Thyroid gland (tissue), 4 donors: ENCODE data around the gene HMGN2. TPM values are rescaled to one million over a fixed set of nuclear protein-coding genes. Genes with fewer than 3 reads are reported as not detected.
A peak's percentile ranks its signal among the peaks of the same experiment; 100 is the strongest.

Source experiments
- DNase-seq, 2 donors: peaks; one replicate each; pipeline ENCODE4 v3.0.0-alpha.2; 2019
- H3K27ac ChIP-seq, 3 donors: fragments of 200-600 bp; sonication (generic); 1 replicate in 2 of 3; 2 replicates in 1 of 3; pipeline ENCODE4 v1.5.1; 2016 to 2019; ENCODE audit warnings: mild to moderate bottlenecking in 1 of 3, moderate library complexity in 1 of 3
- H3K27me3 ChIP-seq: fragments of 200-600 bp; sonication (generic); one replicate; pipeline ENCODE4 v1.5.1; 2019
- H3K36me3 ChIP-seq, 2 donors: fragments of 200-600 bp; sonication (generic); one replicate each; pipeline ENCODE4 v1.5.1; 2016 to 2019
- H3K4me1 ChIP-seq, 2 donors: fragments of 200-600 bp; sonication (generic); one replicate each; pipeline ENCODE4 v1.5.1; 2017 to 2019
- H3K4me3 ChIP-seq, 3 donors: fragments of 200-600 bp; sonication (generic); replicated peaks in 1 of 3; 1 replicate in 2 of 3; 2 replicates in 1 of 3; pipeline ENCODE4 v1.5.1; 2016; ENCODE audit warnings: mild to moderate bottlenecking in 1 of 3
- H3K9me3 ChIP-seq: fragments of 200-600 bp; sonication (generic); one replicate; pipeline ENCODE4 v1.5.1; 2017
- CTCF ChIP-seq, 6 experiments: fragments of 200-600 bp in 3 of 6; fragments of 450-650 bp in 3 of 6; sonication (generic) in 3 of 6; IDR thresholded peaks; one replicate each; pipeline ENCODE4 v1.5.1; 2016 to 2019; ENCODE audit warnings: antibody characterized with exemption in 6 of 6, mild to moderate bottlenecking in 2 of 6, inconsistent platforms in 1 of 6, moderate library complexity in 1 of 6
- POLR2A ChIP-seq, 2 donors: fragments of 450-650 bp; IDR thresholded peaks; one replicate each; pipeline ENCODE4 v1.6.1; 2017; ENCODE audit warnings: antibody characterized with exemption in 2 of 2, mild to moderate bottlenecking in 2 of 2, moderate library complexity in 1 of 2
- WGBS, 2 donors: methylation state at CpG; one replicate each; pipeline ENCODE4 v1.1.5; 2017; 5-methylcytosine and 5-hydroxymethylcytosine counted together
- intact Hi-C: fragments of 100-400 bp; cut with DNase I; formaldehyde crosslinking; loops from one replicate; pipeline ENCODE4 v1.15.1; 2023
- total RNA-seq, 4 donors: library from RNA; depleted of rRNA; stranded (reverse); fragments of >200 nt; gene quantifications; one replicate each; pipeline ENCODE4 v1.2.3, GENCODE V29; 2016

Gene HMGN2
- total RNA-seq, 4 donors from 2014 or later, result 277 to 411 (median 319) TPM

GRCh38 chr1:26470878-26471497 lies 1.3 kb upstream of the HMGN2 start:
- Histone ChIP-seq H3K9me3 (no peaks in the 10 kb centered on the region), H3K4me1 (peaks cover 15 to 26% of the 10 kb centered on the region in 2 donors), H3K27me3 (no peaks in the 10 kb centered on the region), H3K36me3 (peaks cover 19 to 20% of the 10 kb centered on the region in 2 donors), H3K4me3 (peak overlapping the region in 1 of 3 donors; percentile 99), H3K27ac (no peak overlapping the region)
- WGBS, 2 donors, result 43 to 46% methylated on average over 14 of the region's 14 CpGs
- intact Hi-C loops, result loop anchor here (5.0 kb wide), 1 partner anchor 34 kb away; no protein-coding TSS in a partner anchor
- no peak for DNase-seq
- TF ChIP-seq POLR2A (IDR thresholded peaks at IDR 0.05), result no peak
- no peak for TF ChIP-seq CTCF (IDR thresholded peaks at IDR 0.05)

- Histone ChIP-seq H3K4me3 (peak overlapping the region; percentile 94 to 99 (median 98)), H3K27me3 (no peaks in the 10 kb centered on the region), H3K27ac (peak overlapping the region; percentile 99 to 100 (median 100)), H3K4me1 (peaks cover 15 to 26% of the 10 kb centered on the region in 2 donors), H3K36me3 (peaks cover 19 to 22% of the 10 kb centered on the region in 2 donors), H3K9me3 (no peaks in the 10 kb centered on the region)
- 0 to 1% methylated on average over 17 to 31 of the region's 52 CpGs for WGBS, 2 donors
- DNase-seq, result peak; percentile 75 to 80
- intact Hi-C loops, result loop anchor here (5.0 kb wide), 1 partner anchor 34 kb away; no protein-coding TSS in a partner anchor
- TF ChIP-seq POLR2A (IDR thresholded peaks at IDR 0.05) (peak in 1 of 2 donors; percentile 5), CTCF (IDR thresholded peaks at IDR 0.05) (no peak)
Measured at GRCh38 chr1:26471498-26472319, 531 bp upstream of the HMGN2 start.

GRCh38 chr1:26472901-26473845 lies 933 bp downstream of the HMGN2 start:
- Histone ChIP-seq H3K4me3 (peak overlapping the region; percentile 94 to 99 (median 98)), H3K27ac (peak overlapping the region; percentile 99 to 100 (median 100)), H3K4me1 (peaks cover 15 to 26% of the 10 kb centered on the region in 2 donors), H3K36me3 (peaks cover 18 to 22% of the 10 kb centered on the region in 2 donors), H3K27me3 (no peaks in the 10 kb centered on the region), H3K9me3 (no peaks in the 10 kb centered on the region)
- intact Hi-C loops, result loop anchor here (5.0 kb wide), 1 partner anchor 36 kb away; no protein-coding TSS in a partner anchor
- DNase-seq, result peak; percentile 95 to 96
- WGBS, 2 donors, result 6 to 11% methylated on average over 18 to 36 of the region's 71 CpGs
- TF ChIP-seq POLR2A (IDR thresholded peaks at IDR 0.05) (peak in 1 of 2 donors; percentile 80), CTCF (IDR thresholded peaks at IDR 0.05) (no peak)

GRCh38 chr1:26474818-26475217 lies 2.6 kb downstream of the HMGN2 start:
- intact Hi-C loops, result loop anchor here (5.0 kb wide), 1 partner anchor 38 kb away; no protein-coding TSS in a partner anchor
- H3K27ac ChIP-seq, result no peak overlapping the region
- DNase-seq, result no peak
- no peak overlapping the region for H3K4me3 ChIP-seq
- WGBS, 2 donors, result 95 to 97% methylated on average over 1 of the region's 1 CpG
- peaks cover 15 to 26% of the 10 kb centered on the region in 2 donors for H3K4me1 ChIP-seq
- H3K9me3 ChIP-seq, result no peaks in the 10 kb centered on the region
- H3K36me3 ChIP-seq, result peaks cover 18 to 22% of the 10 kb centered on the region in 2 donors
- TF ChIP-seq CTCF (IDR thresholded peaks at IDR 0.05) (no peak), POLR2A (IDR thresholded peaks at IDR 0.05) (no peak)
- H3K27me3 ChIP-seq, result no peaks in the 10 kb centered on the region
